ENCODE measurements around the gene OASL. TPM values are rescaled to one million over a fixed set of nuclear protein-coding genes. Genes with fewer than 3 reads are reported as not detected.

The OASL gene
- total RNA-seq, 1 donor from 2014 or later: not detected

DNA sequence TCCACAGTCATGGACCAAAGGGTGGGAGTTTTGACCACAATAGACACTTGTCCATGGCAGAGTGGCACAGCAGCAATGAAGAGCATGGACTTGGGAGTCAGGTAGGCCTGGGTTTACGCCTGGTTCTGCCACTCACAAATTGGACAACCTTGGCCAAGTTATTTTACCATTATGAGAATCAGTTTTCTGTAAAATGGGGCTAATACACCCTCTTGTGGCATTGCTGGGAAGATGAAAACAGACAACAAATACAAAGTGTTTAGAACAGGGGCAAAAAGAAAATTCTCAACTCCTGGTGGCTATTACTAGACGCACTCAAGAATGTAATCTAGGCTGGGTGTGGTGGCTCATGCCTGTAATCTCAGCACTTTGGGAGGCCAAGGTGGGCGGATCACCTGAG lies 25.3 kb downstream of the OASL start:
- no peak for DNase-seq (ENCODE audit: low spot score)
- no peaks in the 10 kb centered on the region for H3K9me3 Mint-ChIP-seq
- H3K36me3 Mint-ChIP-seq: peaks cover 5% of the 10 kb centered on the region
- peaks cover 6% of the 10 kb centered on the region for H3F3A ChIP-seq (ENCODE audit: low read depth)
- H3K27me3 ChIP-seq: no peaks in the 10 kb centered on the region
- H3K36me3 ChIP-seq: no peaks in the 10 kb centered on the region
- TF ChIP-seq EZH2 (IDR thresholded peaks at IDR 0.05) (no peak), EZH2phosphoT487 (IDR thresholded peaks at IDR 0.05) (no peak), CTCF (IDR thresholded peaks at IDR 0.05) (no peak)
- H3K9me3 ChIP-seq (ENCODE audit: low read depth): no peaks in the 10 kb centered on the region
- no peak overlapping the region for H3K27ac ChIP-seq
- H4K20me1 ChIP-seq (ENCODE audit: low read depth): no peaks in the 10 kb centered on the region
- H3K4me1 Mint-ChIP-seq: peaks cover 16% of the 10 kb centered on the region
- no peak overlapping the region for H3K4me3 ChIP-seq
- no peak overlapping the region for H3K9ac ChIP-seq
- H2AFZ ChIP-seq (replicated peaks): no peak overlapping the region
- H3K4me1 ChIP-seq: peaks cover 8% of the 10 kb centered on the region
- H3K4me2 ChIP-seq: no peak overlapping the region
- no peak overlapping the region for H3K27ac Mint-ChIP-seq
- H3K27me3 Mint-ChIP-seq (ENCODE audit: insufficient read depth, low read depth): peaks cover 6% of the 10 kb centered on the region
- H3K79me2 ChIP-seq (ENCODE audit: low read depth): peaks cover 16% of the 10 kb centered on the region
- H3K4me3 Mint-ChIP-seq: peak overlapping the region; percentile 72

GRCh38 chr12:121011820-121012219 lies 27.2 kb downstream of the OASL start:
- Histone ChIP-seq H3K9ac (no peak overlapping the region), H3F3A (ENCODE audit: low read depth) (peaks cover 6% of the 10 kb centered on the region), H3K27me3 (no peaks in the 10 kb centered on the region), H3K4me1 (peaks cover 8% of the 10 kb centered on the region), H3K36me3 (no peaks in the 10 kb centered on the region), H3K79me2 (ENCODE audit: low read depth) (peaks cover 16% of the 10 kb centered on the region), H3K27ac (no peak overlapping the region), H4K20me1 (ENCODE audit: low read depth) (no peaks in the 10 kb centered on the region), H3K9me3 (ENCODE audit: low read depth) (no peaks in the 10 kb centered on the region), H3K4me3 (no peak overlapping the region), H2AFZ (replicated peaks) (no peak overlapping the region), H3K4me2 (no peak overlapping the region)
- no peak overlapping the region for H3K27ac Mint-ChIP-seq
- no peak for DNase-seq (ENCODE audit: low spot score)
- no peaks in the 10 kb centered on the region for H3K9me3 Mint-ChIP-seq
- H3K4me1 Mint-ChIP-seq: peaks cover 16% of the 10 kb centered on the region
- H3K4me3 Mint-ChIP-seq: no peak overlapping the region
- peaks cover 2% of the 10 kb centered on the region for H3K27me3 Mint-ChIP-seq (ENCODE audit: insufficient read depth, low read depth)
- TF ChIP-seq CTCF (IDR thresholded peaks at IDR 0.05) (no peak), EZH2 (IDR thresholded peaks at IDR 0.05) (no peak), EZH2phosphoT487 (IDR thresholded peaks at IDR 0.05) (no peak)
- H3K36me3 Mint-ChIP-seq: peaks cover 5% of the 10 kb centered on the region

- no peaks in the 10 kb centered on the region for H3K27me3 ChIP-seq
- H3K4me1 ChIP-seq: peaks cover 8% of the 10 kb centered on the region
- H3K4me3 ChIP-seq: no peak overlapping the region
- H3K36me3 ChIP-seq: no peaks in the 10 kb centered on the region
- H3K27me3 Mint-ChIP-seq (ENCODE audit: insufficient read depth, low read depth): peaks cover 2% of the 10 kb centered on the region
- no peaks in the 10 kb centered on the region for H4K20me1 ChIP-seq (ENCODE audit: low read depth)
- no peak overlapping the region for H3K27ac ChIP-seq
- no peak overlapping the region for H2AFZ ChIP-seq (replicated peaks)
- peaks cover 2% of the 10 kb centered on the region for H3F3A ChIP-seq (ENCODE audit: low read depth)
- peaks cover 14% of the 10 kb centered on the region for H3K79me2 ChIP-seq (ENCODE audit: low read depth)
- no peak overlapping the region for H3K27ac Mint-ChIP-seq
- H3K36me3 Mint-ChIP-seq: peaks cover 5% of the 10 kb centered on the region
- no peak for DNase-seq (ENCODE audit: low spot score)
- no peak overlapping the region for H3K9ac ChIP-seq
- peaks cover 12% of the 10 kb centered on the region for H3K4me1 Mint-ChIP-seq
- no peaks in the 10 kb centered on the region for H3K9me3 ChIP-seq (ENCODE audit: low read depth)
- H3K9me3 Mint-ChIP-seq: no peaks in the 10 kb centered on the region
- H3K4me3 Mint-ChIP-seq: no peak overlapping the region
- TF ChIP-seq EZH2 (IDR thresholded peaks at IDR 0.05) (no peak), CTCF (IDR thresholded peaks at IDR 0.05) (no peak), EZH2phosphoT487 (IDR thresholded peaks at IDR 0.05) (no peak)
- no peak overlapping the region for H3K4me2 ChIP-seq
These were observed 28.2 kb downstream of the OASL start for GRCh38 chr12:121010860-121011259.
